ENCODE data around the gene PIR. TPM values are rescaled to one million over a fixed set of nuclear protein-coding genes. Genes with fewer than 3 reads are reported as not detected.

PIR gene
- total RNA-seq, 1 experiment from 2014 or later = 29.7 TPM

DNA sequence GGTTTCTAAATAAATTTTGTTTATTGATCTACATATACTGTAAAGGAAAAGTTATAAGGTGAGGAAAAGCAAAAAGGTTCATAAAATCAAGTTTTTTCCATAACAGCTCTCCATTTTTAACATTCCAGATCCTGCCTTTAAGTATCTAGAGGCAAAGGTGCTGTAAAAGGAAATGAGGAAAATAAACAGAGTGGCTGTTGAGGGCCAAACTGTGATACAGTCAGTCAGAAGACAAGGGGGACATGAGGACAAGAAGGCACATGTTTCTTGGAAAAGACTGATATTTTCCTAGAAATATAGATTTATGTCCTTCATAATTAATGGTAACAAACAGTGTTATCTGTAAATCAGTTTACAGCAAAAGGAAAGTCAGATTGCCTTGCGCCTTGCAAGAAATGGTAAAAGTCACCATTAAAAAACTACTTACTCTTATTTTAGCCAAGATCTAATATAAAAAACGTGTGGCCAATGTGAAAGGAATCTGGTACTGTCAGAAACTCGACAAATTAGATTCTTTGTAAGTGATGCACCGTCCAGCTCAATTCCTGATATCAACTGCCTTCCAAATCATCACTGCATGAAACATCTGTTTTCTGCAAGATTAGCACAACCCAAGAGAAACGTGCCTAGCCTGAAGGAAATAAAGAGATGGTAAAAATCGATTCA, 75.0 kb downstream of the PIR start:
- Histone ChIP-seq H3K79me2 (ENCODE audit: insufficient read depth, low read length) (no peaks in the 10 kb centered on the region), H2BK20ac (ENCODE audit: low read depth, low read length, poor library complexity, severe bottlenecking) (no peak overlapping the region), H3T11ph (ENCODE audit: low read length) (no peak overlapping the region), H3K4me2 (ENCODE audit: insufficient read depth, insufficient read length, low read length) (no peak overlapping the region), H2BK12ac (ENCODE audit: insufficient read length, low read depth, low read length) (no peak overlapping the region), H3K14ac (ENCODE audit: insufficient read depth, low read length) (no peak overlapping the region), H2AFZ (ENCODE audit: low read length) (no peak overlapping the region), H3K79me1 (ENCODE audit: insufficient read depth, low read depth, low read length, poor library complexity, severe bottlenecking) (no peaks in the 10 kb centered on the region), H3K4ac (ENCODE audit: low read depth, low read length) (no peak overlapping the region), H3K56ac (ENCODE audit: insufficient read length, low read depth, low read length) (no peak overlapping the region), H2BK15ac (ENCODE audit: low read depth, low read length) (no peak overlapping the region), H4K20me1 (ENCODE audit: control insufficient read depth, insufficient read depth, insufficient read length) (no peaks in the 10 kb centered on the region), H4K91ac (ENCODE audit: insufficient read length, low read depth, low read length) (no peak overlapping the region), H3K4me1 (ENCODE audit: insufficient read depth, low read length) (no peaks in the 10 kb centered on the region), H4K8ac (replicated peaks; ENCODE audit: insufficient read length, low read depth, low read length) (no peak overlapping the region), H3K23ac (ENCODE audit: insufficient read length, low read depth, low read length) (no peak overlapping the region), H3K27me3 (ENCODE audit: insufficient read depth, low read length) (no peaks in the 10 kb centered on the region), H3K27ac (ENCODE audit: insufficient read length, low read depth, low read length) (no peak overlapping the region), H4K5ac (ENCODE audit: insufficient read length, low read depth, low read length) (no peak overlapping the region), H2AK5ac (ENCODE audit: insufficient read length, low read length) (no peak overlapping the region), H3K18ac (ENCODE audit: insufficient read length, low read depth, low read length) (no peak overlapping the region), H3K9ac (ENCODE audit: extremely low read depth, insufficient read length, low read length) (no peak overlapping the region), H3K23me2 (ENCODE audit: insufficient read length, low read depth, low read length, poor library complexity, severe bottlenecking) (no peaks in the 10 kb centered on the region), H3K9me3 (ENCODE audit: control insufficient read depth, low read depth, low read length) (peaks cover 7% of the 10 kb centered on the region), H2BK5ac (ENCODE audit: insufficient read length, low read length) (no peak overlapping the region), H2BK120ac (ENCODE audit: low read depth, low read length, poor library complexity, severe bottlenecking) (no peak overlapping the region)
- no peak overlapping the region for H3K4me3 Mint-ChIP-seq
- H3K36me3 Mint-ChIP-seq (ENCODE audit: insufficient read depth in 1 of 3, low read depth in 3 of 3) = peaks cover 12 to 23% (median 13%) of the 10 kb centered on the region in 3 experiments
- WGBS (ENCODE audit: extremely low coverage, insufficient read length, low lambda C conversion rate) = no CpG with 5 or more reads among the region's 6 CpGs
- DNase-seq = no peak
- H3K27me3 Mint-ChIP-seq (ENCODE audit: low read depth) = no peaks in the 10 kb centered on the region
- H3K4me1 Mint-ChIP-seq = peaks cover 5 to 6% of the 10 kb centered on the region in 2 experiments; a peak in 2 of 4 replicates
- no peak overlapping the region for H3K27ac Mint-ChIP-seq
- peaks cover 8 to 9% of the 10 kb centered on the region in 2 experiments for H3K9me3 Mint-ChIP-seq
- TF ChIP-seq, protein P1, sequence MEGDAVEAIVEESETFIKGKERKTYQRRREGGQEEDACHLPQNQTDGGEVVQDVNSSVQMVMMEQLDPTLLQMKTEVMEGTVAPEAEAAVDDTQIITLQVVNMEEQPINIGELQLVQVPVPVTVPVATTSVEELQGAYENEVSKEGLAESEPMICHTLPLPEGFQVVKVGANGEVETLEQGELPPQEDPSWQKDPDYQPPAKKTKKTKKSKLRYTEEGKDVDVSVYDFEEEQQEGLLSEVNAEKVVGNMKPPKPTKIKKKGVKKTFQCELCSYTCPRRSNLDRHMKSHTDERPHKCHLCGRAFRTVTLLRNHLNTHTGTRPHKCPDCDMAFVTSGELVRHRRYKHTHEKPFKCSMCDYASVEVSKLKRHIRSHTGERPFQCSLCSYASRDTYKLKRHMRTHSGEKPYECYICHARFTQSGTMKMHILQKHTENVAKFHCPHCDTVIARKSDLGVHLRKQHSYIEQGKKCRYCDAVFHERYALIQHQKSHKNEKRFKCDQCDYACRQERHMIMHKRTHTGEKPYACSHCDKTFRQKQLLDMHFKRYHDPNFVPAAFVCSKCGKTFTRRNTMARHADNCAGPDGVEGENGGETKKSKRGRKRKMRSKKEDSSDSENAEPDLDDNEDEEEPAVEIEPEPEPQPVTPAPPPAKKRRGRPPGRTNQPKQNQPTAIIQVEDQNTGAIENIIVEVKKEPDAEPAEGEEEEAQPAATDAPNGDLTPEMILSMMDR (conservative IDR thresholded peaks at IDR 0.05) = no peak

Measured in H9 (cell line).